Fibroblast of lung (primary cell): ENCODE measurements around the gene OXCT2.

Experiments
- CTCF ChIP-seq, 2 donors: IDR thresholded peaks in 1 of 2; conservative IDR thresholded peaks in 1 of 2; 1 replicate in 1 of 2; 2 replicates in 1 of 2; pipeline ENCODE4 v1.5.1; 2011 to 2012; ENCODE audit warnings: low read length in 2 of 2, control low read depth in 1 of 2, inconsistent platforms in 1 of 2, low read depth in 1 of 2, mild to moderate bottlenecking in 1 of 2
- EZH2 ChIP-seq: IDR thresholded peaks from 2 replicates; pipeline ENCODE4 v1.5.1; 2012; ENCODE audit warnings: low read length, control low read depth, mild to moderate bottlenecking; ENCODE audit errors: missing control alignments

GRCh38 chr1:39789571-39790110 lies 18.5 kb upstream of the OXCT2 start:
- no peak for TF ChIP-seq CTCF (conservative IDR thresholded peaks at IDR 0.05 in 1 of 2, IDR thresholded peaks at IDR 0.05 in 1 of 2; ENCODE audit: low read depth in 1 of 2, low read length in 2 of 2)
- TF ChIP-seq EZH2, result peak; percentile 64
